PC-9 (cell line): Measurements from ENCODE around the gene CDC14A. TPM values are rescaled to one million over a fixed set of nuclear protein-coding genes. Genes with fewer than 3 reads are reported as not detected.

Experiments
- BruUV-seq: library from RNA; stranded (reverse); fragments of 400-500 nt; replicated peaks from 2 replicates; lab custom pipeline; 2021; lab: Mats Ljungman, UMichigan
- CTCF ChIA-PET: fragments of 300-600 bp; sonication (Branson Sonifier 250); formaldehyde crosslinking; loops from one replicate; lab custom pipeline; 2022; ENCODE audit warnings: antibody characterized with exemption; lab: Charles Lee
- POLR2A ChIA-PET: fragments of 300-600 bp; sonication (Branson Sonifier 250); formaldehyde crosslinking; loops from one replicate; lab custom pipeline; 2022; ENCODE audit warnings: antibody characterized with exemption; ENCODE audit not compliant: unreplicated experiment; lab: Charles Lee
- DNase-seq, 2 experiments: peaks; one replicate each; pipeline versions ENCODE4 v3.0.0 to v3.0.0-alpha.2; 2015 to 2022; ENCODE audit warnings: mixed read lengths in 1 of 2
- H2AFZ ChIP-seq: fragments of 200-600 bp; sonication (generic); 2 replicates; pipeline ENCODE4 v1.8.1; 2017; ENCODE audit warnings: antibody characterized with exemption
- H3F3A ChIP-seq: fragments of 200-600 bp; sonication (generic); 2 replicates; pipeline ENCODE4 v1.8.1; 2017; ENCODE audit warnings: antibody characterized with exemption, mild to moderate bottlenecking, low read depth; ENCODE audit not compliant: insufficient read depth
- H3K27ac ChIP-seq: fragments of 200-600 bp; sonication (generic); 2 replicates; pipeline ENCODE4 v1.6.1; 2016; ENCODE audit warnings: mixed run types
- H3K27me3 ChIP-seq: fragments of 200-600 bp; sonication (generic); 2 replicates; pipeline ENCODE4 v1.6.1; 2016; ENCODE audit warnings: low read depth, mixed run types; ENCODE audit not compliant: insufficient read depth
- H3K36me3 ChIP-seq: fragments of 200-600 bp; sonication (generic); 2 replicates; pipeline ENCODE4 v1.6.1; 2016; ENCODE audit warnings: low read depth, mixed run types
- H3K4me1 ChIP-seq: fragments of 200-600 bp; sonication (generic); replicated peaks from 2 replicates; pipeline ENCODE4 v1.6.1; 2016; ENCODE audit warnings: mixed run types; ENCODE audit not compliant: insufficient read depth
- H3K4me2 ChIP-seq: fragments of 200-600 bp; sonication (generic); 2 replicates; pipeline ENCODE4 v1.6.1; 2017; ENCODE audit warnings: mixed run types
- H3K4me3 ChIP-seq: fragments of 200-600 bp; sonication (generic); 2 replicates; pipeline ENCODE4 v1.6.1; 2016; ENCODE audit warnings: mixed run types
- H3K79me2 ChIP-seq: fragments of 200-600 bp; sonication (generic); 2 replicates; pipeline ENCODE4 v1.6.1; 2017; ENCODE audit warnings: low read depth, mixed run types
- H3K9me2 ChIP-seq: fragments of 200-600 bp; sonication (generic); 2 replicates; pipeline ENCODE4 v1.8.1; 2017; ENCODE audit warnings: mild to moderate bottlenecking; ENCODE audit not compliant: insufficient read depth
- H3K9me3 ChIP-seq: fragments of 200-600 bp; sonication (generic); 2 replicates; pipeline ENCODE4 v1.8.1; 2016; ENCODE audit warnings: low read depth; ENCODE audit not compliant: insufficient read depth
- H4K20me1 ChIP-seq: fragments of 200-600 bp; sonication (generic); 2 replicates; pipeline ENCODE4 v1.8.1; 2017; ENCODE audit not compliant: insufficient read depth
- CTCF ChIP-seq: fragments of 200-600 bp; sonication (generic); conservative IDR thresholded peaks from 2 replicates; pipeline ENCODE4 v1.6.1; 2017; ENCODE audit warnings: mixed run types, antibody characterized with exemption, mild to moderate bottlenecking, moderate library complexity
- EZH2 ChIP-seq: fragments of 200-600 bp; sonication (generic); IDR thresholded peaks from 2 replicates; pipeline ENCODE4 v1.8.0; 2017; ENCODE audit warnings: antibody characterized with exemption, low read depth
- intact Hi-C: fragments of 100-400 bp; cut with micrococcal nuclease; formaldehyde crosslinking; loops from one replicate; pipeline ENCODE4 v1.10.0; 2022; ENCODE audit not compliant: unreplicated experiment
- total RNA-seq: library from RNA; stranded (reverse); gene quantifications from 2 replicates; pipeline ENCODE4 v1.2.3, GENCODE V29; 2021

The CDC14A gene
- total RNA-seq, 1 experiment from 2014 or later = 2.8 TPM

GRCh38 chr1:100449477-100449876 lies 97.2 kb downstream of the CDC14A start:
- no peak overlapping the region for H3K4me2 ChIP-seq
- H2AFZ ChIP-seq = no peak overlapping the region
- H3K4me1 ChIP-seq = no peaks in the 10 kb centered on the region
- H3K4me3 ChIP-seq = no peak overlapping the region
- H3K27ac ChIP-seq = no peak overlapping the region
- H3K36me3 ChIP-seq = no peaks in the 10 kb centered on the region
- TF ChIP-seq CTCF (no peak), EZH2 (no peak)
- H3K9me3 ChIP-seq = no peaks in the 10 kb centered on the region
- intact Hi-C loops = no loop called here
- H3K27me3 ChIP-seq = no peaks in the 10 kb centered on the region
- no peaks in the 10 kb centered on the region for H3K9me2 ChIP-seq
- no peaks in the 10 kb centered on the region for H3F3A ChIP-seq
- CTCF ChIA-PET = no interaction called here
- POLR2A ChIA-PET = no interaction called here
- H3K79me2 ChIP-seq = no peaks in the 10 kb centered on the region
- DNase-seq = no peak
- BruUV-seq = no TSS peak
- H4K20me1 ChIP-seq = no peaks in the 10 kb centered on the region

GRCh38 chr1:100452641-100453040 lies 100.3 kb downstream of the CDC14A start:
- POLR2A ChIA-PET = interaction anchor here (0.7 kb wide), 1 partner anchor 393 kb away, joined by 3 read pairs; no protein-coding TSS in a partner anchor
- H3K4me2 ChIP-seq = no peak overlapping the region
- no peak for DNase-seq
- CTCF ChIA-PET = no interaction called here
- BruUV-seq = no TSS peak
- no peak for TF ChIP-seq EZH2
- no peak for TF ChIP-seq CTCF
- no peaks in the 10 kb centered on the region for H3K9me2 ChIP-seq
- intact Hi-C loops = loop anchor here (10.0 kb wide), 1 partner anchor 318 kb away; the partner anchor contains the start of genes SASS6 and TRMT13
- no peak overlapping the region for H2AFZ ChIP-seq
- H3K27me3 ChIP-seq = no peaks in the 10 kb centered on the region
- no peaks in the 10 kb centered on the region for H3K9me3 ChIP-seq
- no peak overlapping the region for H3K4me3 ChIP-seq
- H3K79me2 ChIP-seq = no peaks in the 10 kb centered on the region
- no peaks in the 10 kb centered on the region for H4K20me1 ChIP-seq
- H3K36me3 ChIP-seq = no peaks in the 10 kb centered on the region
- H3K27ac ChIP-seq = no peak overlapping the region
- 0 out of 2 replicates have a peak, but pooled peaks cover 4% of the 10 kb centered on the region for H3F3A ChIP-seq
- no peaks in the 10 kb centered on the region for H3K4me1 ChIP-seq

DNA sequence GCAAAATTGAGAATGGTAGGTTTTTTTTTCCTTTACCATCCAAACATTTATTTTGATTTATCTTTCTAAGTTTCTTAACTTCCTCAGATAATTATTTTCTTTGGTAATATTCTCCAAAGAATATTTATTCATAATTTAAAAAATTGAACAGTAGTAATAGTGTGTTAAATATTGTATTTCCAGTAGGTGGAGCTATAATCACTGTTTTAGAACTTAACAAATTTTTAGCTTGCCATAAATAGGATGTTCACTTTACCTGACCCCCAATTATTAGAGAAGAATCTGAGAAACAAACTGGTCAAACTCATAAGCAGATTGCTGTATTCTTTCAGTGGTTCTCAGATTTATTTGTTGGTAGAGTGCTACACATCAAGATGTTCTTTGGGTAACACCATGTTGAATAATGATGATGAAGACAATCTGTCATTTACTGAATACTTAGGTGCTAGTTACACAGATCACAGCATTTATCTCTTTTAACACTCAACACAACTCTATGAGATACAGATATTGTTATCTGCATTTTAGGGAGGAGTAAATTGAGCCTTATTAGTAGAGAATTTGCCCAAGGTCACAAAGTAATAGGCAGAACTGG lies 103.3 kb downstream of the CDC14A start:
- no peaks in the 10 kb centered on the region for H3K27me3 ChIP-seq
- H3F3A ChIP-seq = 0 out of 2 replicates have a peak, but pooled peaks cover 4% of the 10 kb centered on the region
- H3K9me2 ChIP-seq = no peaks in the 10 kb centered on the region
- no TSS peak for BruUV-seq
- H2AFZ ChIP-seq = no peak overlapping the region
- CTCF ChIA-PET = interaction anchor here (0.5 to 1.0 kb wide), 7 partner anchors 22 to 646 kb away, joined by 3 to 10 read pairs (median 4); no protein-coding TSS in a partner anchor
- intact Hi-C loops = loop anchor here (5.0 to 10.0 kb wide), 2 partner anchors 103 to 321 kb away; partner anchors contain the start of genes CDC14A, SASS6 and TRMT13
- H3K27ac ChIP-seq = no peak overlapping the region
- H4K20me1 ChIP-seq = no peaks in the 10 kb centered on the region
- no peaks in the 10 kb centered on the region for H3K4me1 ChIP-seq
- no peak overlapping the region for H3K4me2 ChIP-seq
- TF ChIP-seq EZH2 = no peak
- TF ChIP-seq CTCF = peak; percentile 89
- no peaks in the 10 kb centered on the region for H3K9me3 ChIP-seq
- H3K4me3 ChIP-seq = no peak overlapping the region
- H3K36me3 ChIP-seq = no peaks in the 10 kb centered on the region
- POLR2A ChIA-PET = interaction anchor here (0.6 kb wide), 1 partner anchor 109 kb away, joined by 5 read pairs; no protein-coding TSS in a partner anchor
- DNase-seq = no peak
- no peaks in the 10 kb centered on the region for H3K79me2 ChIP-seq
